GM21576 (cell line): ENCODE data around the gene RPS6KA4.
"Not testable (repeated sequence)": the region's sequence is repeated elsewhere in the genome, so short reads cannot be mapped to it uniquely, and the experiment has no call there.

Experiments used
- ATAC-seq: cut with Tn5 transposase; IDR thresholded peaks from one replicate; pipeline ENCODE4 v1.9.1; 2021; ENCODE audit warnings: mild to moderate bottlenecking, moderate library complexity; ENCODE audit not compliant: unreplicated experiment

The RPS6KA4 gene

DNA sequence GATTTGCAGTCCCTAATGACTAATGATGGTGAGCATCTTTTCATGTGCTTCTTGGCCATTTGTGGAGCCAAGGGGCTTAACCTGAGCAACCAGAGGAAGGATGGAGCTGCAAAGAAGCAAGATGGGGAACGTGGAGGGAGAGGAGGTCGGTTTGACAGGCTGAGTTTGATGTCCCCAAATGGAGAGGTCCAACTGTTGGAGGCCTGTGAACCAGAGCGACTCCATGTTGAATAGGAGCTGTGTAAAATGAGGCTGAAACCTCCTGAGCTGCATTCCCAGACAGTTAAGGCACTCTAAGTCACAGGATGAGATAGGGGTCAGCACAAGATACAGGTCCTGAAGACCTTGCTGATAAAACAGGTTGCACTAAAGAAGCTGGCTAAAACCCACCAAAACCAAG lies 54.5 kb downstream of the RPS6KA4 start:
- no peak for ATAC-seq

DNA sequence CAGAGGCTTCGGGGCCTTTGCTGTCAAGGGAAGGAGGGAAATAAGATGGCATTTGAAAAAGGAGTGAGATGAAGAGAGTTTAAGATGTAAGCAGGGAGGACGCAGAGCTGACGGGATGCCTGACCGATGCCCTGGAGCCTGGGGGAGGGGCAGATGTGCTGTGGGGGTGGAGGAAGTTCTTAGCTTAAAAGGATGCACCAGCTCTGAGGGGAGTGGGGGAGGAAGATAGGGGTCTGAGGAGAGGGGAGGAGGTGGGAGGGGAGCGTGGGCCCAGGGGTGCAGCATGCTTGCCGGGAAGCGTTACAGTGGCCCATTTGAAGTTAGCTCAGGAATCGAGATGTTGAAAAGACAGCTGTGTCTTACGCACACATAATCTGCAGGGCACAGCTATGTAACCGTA lies 56.3 kb downstream of the RPS6KA4 start:
- no peak for ATAC-seq

DNA sequence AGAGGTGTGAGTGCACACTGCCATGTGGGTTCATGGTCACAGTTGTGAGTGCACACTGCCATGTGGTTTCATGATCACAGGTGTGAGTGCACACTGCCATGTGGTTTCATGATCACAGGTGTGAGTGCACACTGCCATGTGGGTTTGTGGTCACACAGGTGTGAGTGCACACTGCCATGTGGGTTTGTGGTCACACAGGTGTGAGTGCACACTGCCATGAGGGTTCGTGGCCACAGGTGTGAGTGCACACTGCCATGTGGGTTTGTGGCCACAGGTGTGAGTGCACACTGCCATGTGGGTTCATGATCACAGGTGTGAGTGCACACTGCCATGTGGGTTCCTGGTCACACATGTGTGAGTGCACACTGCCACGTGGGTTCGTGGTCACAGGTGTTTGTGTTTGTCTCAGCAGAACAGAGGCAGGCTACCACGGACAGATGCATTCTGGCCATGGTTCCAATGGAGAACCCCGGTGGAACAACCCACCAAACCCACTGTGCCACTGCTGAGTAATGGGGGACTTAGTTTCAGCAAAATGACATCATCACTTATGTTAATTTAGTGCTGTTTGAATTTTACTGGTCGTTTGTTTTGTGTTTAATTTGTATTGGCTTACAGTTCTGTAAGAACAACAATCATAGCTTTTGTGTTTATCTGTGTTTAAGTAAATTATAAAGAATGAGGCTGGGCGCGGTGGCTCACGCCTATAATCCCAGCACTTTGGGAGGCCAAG lies 57.2 kb downstream of the RPS6KA4 start:
- ATAC-seq: no peak

DNA sequence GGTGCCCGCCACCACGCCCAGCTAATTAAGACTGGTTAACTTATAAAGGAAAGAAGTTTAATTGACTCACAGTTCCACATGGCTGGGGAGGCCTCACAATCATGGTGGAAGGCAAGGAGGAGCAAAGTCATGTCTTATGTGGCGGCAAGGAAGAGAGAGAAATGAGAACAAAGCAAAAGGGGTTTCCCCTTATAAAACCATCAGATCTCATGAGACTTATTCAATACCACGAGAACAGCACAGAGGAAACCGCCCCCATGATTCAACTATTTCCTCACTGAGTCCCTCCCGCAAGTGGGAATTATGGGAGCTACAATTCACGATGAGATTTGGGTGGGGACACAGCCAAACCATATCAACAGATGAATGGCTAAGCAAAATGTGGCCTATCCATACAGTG lies 59.3 kb downstream of the RPS6KA4 start:
- ATAC-seq: not testable (repeated sequence)

DNA sequence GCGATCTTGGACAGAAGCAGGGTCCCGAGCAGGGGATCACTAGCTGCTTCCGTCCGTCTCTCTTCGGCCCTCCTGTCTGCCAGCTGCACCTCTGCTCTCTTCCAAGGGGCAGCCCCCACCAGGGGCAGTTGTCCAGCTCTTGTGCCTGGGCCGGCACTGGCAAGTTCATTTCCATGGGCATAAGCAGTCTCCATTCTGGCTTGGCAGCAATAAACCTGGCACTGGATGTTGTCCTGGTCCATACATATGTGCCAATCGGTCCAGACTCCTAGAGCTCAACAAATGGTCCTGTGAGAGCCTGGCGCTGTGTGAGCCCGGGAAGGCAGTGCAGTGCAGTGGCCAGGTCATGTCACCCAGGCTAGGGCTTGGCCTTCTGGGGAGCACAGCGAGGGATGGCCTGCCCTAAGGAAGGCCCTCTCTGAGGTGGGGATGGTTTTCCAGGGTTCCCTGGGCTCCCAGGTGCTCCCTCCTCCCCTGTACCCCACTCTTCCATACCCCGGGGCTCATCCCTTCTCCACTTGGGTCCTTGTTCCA lies 60.4 kb downstream of the RPS6KA4 start:
- ATAC-seq: no peak

DNA sequence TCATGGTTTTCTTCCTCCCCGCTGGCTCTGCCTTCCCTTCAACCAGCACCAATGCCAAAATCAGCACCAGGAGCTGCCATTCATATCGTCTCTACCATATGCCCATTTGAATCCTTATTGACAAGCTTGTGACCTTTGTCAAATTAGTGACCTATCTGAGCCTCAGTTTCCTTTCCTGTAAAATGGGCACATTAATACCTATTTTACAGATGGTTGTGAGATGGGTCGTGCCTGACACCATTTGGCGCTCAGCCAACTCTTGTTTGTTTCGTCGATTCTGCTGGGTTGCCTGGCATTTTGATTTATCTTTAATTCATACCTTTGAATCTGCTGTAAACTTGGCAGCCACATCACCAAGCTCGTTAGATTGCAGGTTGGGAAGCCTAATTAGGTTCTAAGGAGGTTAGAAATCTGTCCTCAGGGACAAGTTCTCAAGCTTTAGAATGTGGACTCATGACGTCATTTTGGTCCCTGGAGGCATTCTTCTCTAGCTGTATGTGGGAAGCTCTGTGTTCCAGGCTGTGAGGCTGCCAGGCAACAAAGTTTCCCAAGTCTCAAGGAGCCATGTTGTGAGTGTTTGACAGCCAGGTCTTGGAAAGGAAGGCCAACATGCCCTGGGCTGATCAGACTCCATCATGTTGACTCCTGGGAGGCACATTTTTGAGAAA lies 61.0 kb downstream of the RPS6KA4 start:
- no peak for ATAC-seq
